Kidney epithelial cell (primary cell): ENCODE data around the gene CFAP251. TPM values are rescaled to one million over a fixed set of nuclear protein-coding genes. Genes with fewer than 3 reads are reported as not detected.

Experiments used
- DNase-seq: peaks from one replicate; pipeline ENCODE4 v3.0.0-alpha.2; 2010; ENCODE audit warnings: low read depth
- H3K27me3 ChIP-seq: 2 replicates; pipeline ENCODE4 v1.6.0; 2011; ENCODE audit warnings: low read length; ENCODE audit not compliant: control insufficient read depth, insufficient read depth
- H3K36me3 ChIP-seq: 2 replicates; pipeline ENCODE4 v1.5.1; 2011; ENCODE audit warnings: low read length; ENCODE audit not compliant: control insufficient read depth, insufficient read depth
- H3K4me3 ChIP-seq: 2 replicates; pipeline ENCODE4 v1.5.1; 2011; ENCODE audit warnings: low read depth, mild to moderate bottlenecking, control low read depth, low read length
- total RNA-seq: library from RNA; depleted of rRNA; stranded (reverse); fragments of >200 nt; gene quantifications from 2 replicates; pipeline ENCODE4 v1.2.3, GENCODE V29; 2015
- TF ChIP-seq, protein P1 (sequence below): IDR thresholded peaks from 2 replicates; pipeline ENCODE4 v1.5.1; 2011; ENCODE audit warnings: mild to moderate bottlenecking, moderate library complexity, low read length, control low read depth, inconsistent platforms; ENCODE audit not compliant: insufficient read depth, poor library complexity, severe bottlenecking

The CFAP251 gene
- total RNA-seq, 1 donor from 2014 or later = 3.7 TPM

- H3K36me3 ChIP-seq = no peaks in the 10 kb centered on the region
- H3K27me3 ChIP-seq = no peaks in the 10 kb centered on the region
- no peak for DNase-seq
- TF ChIP-seq, protein P1, sequence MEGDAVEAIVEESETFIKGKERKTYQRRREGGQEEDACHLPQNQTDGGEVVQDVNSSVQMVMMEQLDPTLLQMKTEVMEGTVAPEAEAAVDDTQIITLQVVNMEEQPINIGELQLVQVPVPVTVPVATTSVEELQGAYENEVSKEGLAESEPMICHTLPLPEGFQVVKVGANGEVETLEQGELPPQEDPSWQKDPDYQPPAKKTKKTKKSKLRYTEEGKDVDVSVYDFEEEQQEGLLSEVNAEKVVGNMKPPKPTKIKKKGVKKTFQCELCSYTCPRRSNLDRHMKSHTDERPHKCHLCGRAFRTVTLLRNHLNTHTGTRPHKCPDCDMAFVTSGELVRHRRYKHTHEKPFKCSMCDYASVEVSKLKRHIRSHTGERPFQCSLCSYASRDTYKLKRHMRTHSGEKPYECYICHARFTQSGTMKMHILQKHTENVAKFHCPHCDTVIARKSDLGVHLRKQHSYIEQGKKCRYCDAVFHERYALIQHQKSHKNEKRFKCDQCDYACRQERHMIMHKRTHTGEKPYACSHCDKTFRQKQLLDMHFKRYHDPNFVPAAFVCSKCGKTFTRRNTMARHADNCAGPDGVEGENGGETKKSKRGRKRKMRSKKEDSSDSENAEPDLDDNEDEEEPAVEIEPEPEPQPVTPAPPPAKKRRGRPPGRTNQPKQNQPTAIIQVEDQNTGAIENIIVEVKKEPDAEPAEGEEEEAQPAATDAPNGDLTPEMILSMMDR = no peak
- H3K4me3 ChIP-seq = peak overlapping the region; percentile 65
Observed at GRCh38 chr12:122021193-122021821, 102.9 kb downstream of the CFAP251 start.

- TF ChIP-seq, protein P1 = no peak
- Histone ChIP-seq H3K36me3 (no peaks in the 10 kb centered on the region), H3K27me3 (no peaks in the 10 kb centered on the region), H3K4me3 (peak within 1 kb of the TSS; percentile 65)
- no peak for DNase-seq
Observed at GRCh38 chr12:122021822-122022392, 103.5 kb downstream of the CFAP251 start, which contains the start of gene BCL7A. TSS of gene BCL7A (plus strand) at chr12:122021884. CDS start at chr12:122022092, 208 bp downstream.

- TF ChIP-seq, protein P1 = no peak
- DNase-seq = no peak
- H3K27me3 ChIP-seq = no peaks in the 10 kb centered on the region
- peak overlapping the region; percentile 65 for H3K4me3 ChIP-seq
- H3K36me3 ChIP-seq = no peaks in the 10 kb centered on the region
Observed at GRCh38 chr12:122022393-122023338, 104.3 kb downstream of the CFAP251 start.

DNA sequence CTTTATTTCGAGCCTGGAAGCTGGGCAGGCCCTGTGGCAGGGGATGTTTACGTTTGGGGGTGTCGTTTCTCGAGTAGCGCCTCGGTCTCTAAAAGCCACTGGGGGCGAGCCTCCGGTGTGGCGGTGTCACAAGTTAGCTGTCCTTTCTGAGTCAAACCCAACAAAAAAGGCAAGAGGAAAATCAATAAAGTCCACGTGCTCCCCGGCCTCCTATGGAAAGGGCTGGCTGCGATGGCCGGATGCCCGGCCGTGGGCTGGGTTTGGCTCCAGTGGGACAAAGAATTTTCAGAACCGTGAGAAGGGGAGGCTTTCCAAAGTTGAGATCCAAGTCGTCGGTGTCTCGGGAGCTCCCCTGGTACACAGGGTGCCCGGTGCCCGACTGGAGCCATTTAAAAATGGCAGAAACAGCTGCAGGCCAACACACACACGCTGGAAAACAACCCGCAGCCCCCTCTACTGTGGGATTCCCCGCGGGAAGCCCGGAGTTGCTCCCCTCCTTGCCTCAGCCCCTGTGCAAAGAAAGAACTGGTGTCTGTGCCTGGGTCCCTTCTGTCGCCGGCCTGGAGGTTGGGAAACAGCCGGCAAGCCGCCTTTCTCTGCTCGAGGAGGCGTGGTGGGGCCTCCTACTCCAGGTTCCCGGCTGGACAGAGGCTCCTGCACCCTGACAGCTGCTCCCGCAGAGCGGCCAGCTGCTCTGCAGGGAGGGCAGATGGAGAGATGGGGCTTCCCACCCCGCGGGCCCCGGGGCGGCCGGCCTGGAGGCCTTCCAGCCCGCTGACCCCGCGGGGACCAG, 105.1 kb downstream of the CFAP251 start:
- TF ChIP-seq, protein P1 = no peak
- Histone ChIP-seq H3K4me3 (peak overlapping the region; percentile 65), H3K36me3 (no peaks in the 10 kb centered on the region), H3K27me3 (no peaks in the 10 kb centered on the region)
- DNase-seq = no peak

- Histone ChIP-seq H3K36me3 (no peaks in the 10 kb centered on the region), H3K4me3 (peak overlapping the region; percentile 65), H3K27me3 (no peaks in the 10 kb centered on the region)
- TF ChIP-seq, protein P1 = no peak
- peak; percentile 62 for DNase-seq
Observed at GRCh38 chr12:122024132-122024785, 105.9 kb downstream of the CFAP251 start.
